GM19328 (cell line): ENCODE measurements around the gene SGMS1.
"Not testable (repeated sequence)": the region's sequence is repeated elsewhere in the genome, so short reads cannot be mapped to it uniquely, and the experiment has no call there.

ENCODE experiments used
- ATAC-seq: cut with Tn5 transposase; IDR thresholded peaks from one replicate; pipeline ENCODE4 v1.9.1; 2021; ENCODE audit warnings: mild to moderate bottlenecking, moderate library complexity; ENCODE audit not compliant: unreplicated experiment

The SGMS1 gene

DNA sequence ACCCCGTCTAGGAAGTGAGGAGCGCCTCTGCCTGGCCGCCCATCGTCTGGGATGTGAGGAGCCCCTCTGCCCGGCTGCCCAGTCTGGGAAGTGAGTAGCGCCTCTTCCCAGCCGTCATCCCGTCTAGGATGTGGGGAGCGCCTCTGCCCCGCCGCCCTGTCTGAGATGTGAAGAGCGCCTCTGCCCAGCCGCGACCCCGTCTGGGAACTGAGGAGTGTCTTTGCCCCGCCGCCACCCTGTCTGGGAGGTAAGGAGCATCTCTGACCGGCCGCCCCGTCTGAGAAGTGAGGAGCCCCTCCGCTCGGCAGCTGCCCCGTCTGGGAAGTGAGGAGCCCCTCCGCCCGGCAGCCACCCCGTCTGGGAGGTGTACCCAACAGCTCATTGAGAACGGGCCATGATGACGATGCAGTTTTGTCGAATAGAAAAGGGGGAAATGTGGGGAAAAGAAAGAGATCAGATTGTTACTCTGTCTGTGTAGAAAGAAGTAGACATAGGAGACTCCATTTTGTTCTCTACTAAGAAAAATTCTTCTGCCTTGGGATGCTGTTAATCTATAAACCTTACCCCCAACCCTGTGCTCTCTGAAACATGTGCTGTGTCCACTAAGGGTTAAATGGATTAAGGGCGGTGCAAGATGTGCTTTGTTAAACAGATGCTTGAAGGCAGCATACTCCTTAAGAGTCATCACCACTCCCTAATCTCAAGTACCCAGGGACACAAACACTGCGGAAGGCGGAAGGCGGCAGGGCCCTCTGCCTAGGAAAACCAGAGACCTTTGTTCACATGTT, 267.9 kb downstream of the SGMS1 start:
- not testable (repeated sequence) for ATAC-seq

DNA sequence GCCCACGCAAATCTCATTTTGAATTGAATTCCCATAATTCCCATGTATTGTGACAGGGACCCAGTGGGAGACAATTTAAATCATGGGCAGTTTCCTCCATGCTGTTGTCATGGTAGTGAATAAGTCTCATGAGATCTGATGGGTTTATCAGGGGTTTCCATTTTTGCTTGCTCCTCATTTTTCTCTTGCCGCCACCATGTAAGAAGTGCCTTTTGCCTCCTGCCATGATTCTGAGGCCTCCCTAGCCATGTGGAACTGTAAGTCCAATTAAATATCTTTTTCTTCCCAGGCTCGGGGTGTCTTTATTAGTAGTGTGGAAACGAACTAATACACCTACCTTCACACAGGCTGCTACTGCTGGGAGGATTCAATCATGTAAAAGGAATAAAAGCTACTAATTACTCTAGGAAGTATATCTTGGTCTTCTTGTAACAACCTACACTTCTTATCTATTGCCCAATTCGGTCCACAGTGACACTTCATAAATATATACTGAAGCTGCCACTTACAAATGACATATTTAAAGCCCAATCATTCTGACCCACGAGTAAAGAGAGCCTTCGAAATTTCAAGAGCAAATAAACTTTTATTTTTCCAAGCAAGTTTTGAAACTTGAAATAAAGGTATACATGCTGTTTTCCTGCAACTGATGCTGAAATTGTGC, 272.1 kb downstream of the SGMS1 start:
- ATAC-seq: no peak

- no peak for ATAC-seq
Measured at GRCh38 chr10:50350366-50350765, 273.4 kb downstream of the SGMS1 start.

DNA sequence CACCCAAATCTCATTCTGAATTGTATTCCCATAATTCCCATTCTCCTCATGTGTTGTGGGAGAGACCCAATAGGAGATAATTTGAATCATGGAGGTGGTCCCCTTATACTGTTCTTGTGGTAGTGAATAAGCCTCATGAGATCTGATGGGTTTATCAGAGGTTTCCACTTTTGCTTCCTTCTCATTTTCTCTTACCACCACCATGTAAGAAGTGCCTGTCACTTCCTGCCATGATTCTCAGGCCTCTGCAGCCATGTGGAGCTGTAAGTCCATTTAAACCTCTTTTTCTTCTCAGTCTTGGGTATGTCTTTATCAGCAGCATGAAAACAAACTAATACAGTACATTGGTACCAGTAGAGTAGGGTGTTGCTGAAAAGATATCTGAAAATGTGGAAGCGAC, 274.2 kb downstream of the SGMS1 start:
- no peak for ATAC-seq

GRCh38 chr10:50347394-50347802, 276.4 kb downstream of the SGMS1 start:
- ATAC-seq: peak; percentile 79

DNA sequence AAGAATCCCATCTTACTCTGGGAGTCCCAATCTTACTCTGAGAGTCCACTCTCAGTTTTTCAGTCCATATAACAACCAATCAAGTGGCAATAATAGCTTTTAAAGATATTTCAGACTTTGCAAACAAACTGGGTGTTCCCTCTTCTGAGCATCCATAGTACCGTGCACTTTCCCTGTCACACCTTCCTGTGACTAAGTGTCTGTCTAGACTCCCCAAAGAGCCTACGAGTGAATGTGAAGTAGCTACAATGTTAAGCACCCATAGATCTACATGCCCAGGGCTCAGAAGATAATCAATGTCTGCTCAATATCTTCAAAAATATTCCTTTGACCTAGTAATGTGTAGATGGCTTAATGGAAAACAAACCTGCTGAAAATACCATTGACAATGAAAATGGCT, 276.8 kb downstream of the SGMS1 start:
- ATAC-seq: no peak

DNA sequence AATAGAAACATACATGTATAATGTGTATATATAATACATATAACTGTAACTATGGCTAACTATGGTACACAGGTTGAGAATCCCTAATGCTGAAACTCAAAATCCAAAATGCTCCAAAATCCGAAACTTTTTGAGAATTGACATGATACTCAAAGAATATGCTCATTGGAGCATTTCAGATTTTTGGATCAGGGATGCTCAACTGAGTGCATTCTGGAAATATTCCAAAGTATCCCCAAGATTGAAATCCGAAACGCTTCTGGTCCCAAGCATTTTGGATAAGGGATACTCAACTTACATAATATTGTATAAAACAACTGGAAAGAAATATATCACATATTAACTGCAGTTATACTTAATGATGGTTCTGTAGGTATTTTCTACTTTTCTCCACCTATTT, 278.2 kb downstream of the SGMS1 start:
- no peak for ATAC-seq

DNA sequence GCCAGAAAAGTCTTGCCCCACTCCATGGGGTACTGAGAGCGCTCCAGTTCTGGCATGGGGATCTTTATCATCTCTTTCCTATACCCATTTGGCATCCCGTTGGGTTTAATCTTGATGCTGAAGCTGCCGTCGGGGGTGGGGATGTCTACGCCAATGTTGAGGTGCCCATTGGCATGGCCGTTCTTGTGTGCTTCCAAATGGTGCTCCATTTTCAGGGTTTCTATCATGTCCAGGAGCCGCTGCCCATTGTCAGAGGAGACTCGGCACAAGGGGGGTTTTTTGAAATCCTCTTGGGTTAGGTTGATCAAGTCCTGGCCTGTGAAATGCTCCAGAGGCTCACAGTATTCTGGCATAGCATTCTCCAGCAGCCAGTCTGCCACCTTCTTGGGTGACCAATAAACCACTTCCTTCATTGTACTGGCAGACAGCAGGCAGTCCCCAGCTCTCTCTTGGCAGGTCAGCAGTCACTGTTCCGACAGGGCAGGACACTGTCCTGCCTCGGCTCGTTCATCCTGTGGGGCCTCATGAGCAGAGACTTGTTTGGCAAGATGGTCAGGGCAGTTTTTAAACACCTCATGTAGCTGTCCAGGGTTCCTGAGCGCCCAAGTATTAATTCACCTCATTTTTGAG, 279.9 kb downstream of the SGMS1 start:
- no peak for ATAC-seq

- ATAC-seq: no peak
Measured at GRCh38 chr10:50341987-50342386, 281.8 kb downstream of the SGMS1 start.

DNA sequence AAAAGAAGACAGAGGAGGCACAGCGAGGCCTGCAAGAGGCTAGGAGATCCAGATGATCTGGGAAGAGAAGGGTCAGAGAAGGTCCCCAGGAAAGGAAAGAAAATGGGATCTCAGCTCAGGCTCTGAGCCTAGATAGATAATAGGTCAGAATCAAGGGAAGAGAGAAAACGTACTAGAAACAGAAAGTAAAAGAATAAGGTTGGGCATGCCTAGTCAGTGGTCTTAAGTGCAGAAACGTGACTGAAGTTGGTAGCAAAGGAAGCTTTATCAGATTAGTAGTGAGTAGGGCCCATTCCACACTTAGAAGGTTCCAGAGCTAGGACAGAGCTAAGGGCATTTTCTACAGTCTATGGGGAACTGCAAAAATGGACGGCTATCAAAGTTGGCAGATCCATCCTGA, 287.6 kb downstream of the SGMS1 start:
- ATAC-seq: no peak

DNA sequence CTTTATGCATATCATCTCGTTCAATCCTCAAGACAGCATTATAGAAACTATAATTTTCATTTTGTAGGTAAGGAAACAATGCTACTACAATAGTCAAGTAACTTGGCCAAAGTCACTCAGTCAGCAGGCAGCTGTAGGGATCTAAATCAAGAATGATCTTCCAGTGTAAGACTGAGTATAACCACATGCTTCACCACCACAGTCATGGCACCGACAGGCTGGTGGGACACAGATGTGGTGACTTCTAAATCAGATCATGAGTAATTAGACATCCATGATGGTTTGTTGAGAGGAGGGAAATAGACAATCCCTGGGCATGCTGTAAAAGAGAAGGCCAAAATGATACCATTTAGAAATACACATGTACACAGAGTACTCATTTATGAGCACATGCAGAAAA, 288.4 kb downstream of the SGMS1 start:
- ATAC-seq: no peak

- no peak for ATAC-seq
Measured at GRCh38 chr10:50334273-50334672, 289.5 kb downstream of the SGMS1 start.

DNA sequence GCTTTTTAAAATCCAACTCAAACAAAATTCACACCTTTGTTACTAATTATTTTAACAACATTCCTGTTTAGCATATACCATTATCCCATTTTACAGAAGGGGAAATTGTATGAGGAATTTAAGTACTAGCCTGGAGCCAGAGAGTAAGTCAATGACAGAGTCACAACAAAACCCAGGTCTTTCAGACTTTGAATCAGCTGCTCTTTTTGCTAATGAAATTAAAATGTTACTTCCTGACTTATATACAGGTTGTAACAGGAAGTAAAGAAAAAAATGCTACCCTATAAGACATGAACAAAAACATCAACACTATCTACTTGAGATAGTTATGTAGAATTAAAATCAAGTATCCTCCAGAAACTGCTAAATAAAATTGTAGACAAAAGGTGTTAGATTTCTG, 289.9 kb downstream of the SGMS1 start:
- no peak for ATAC-seq

DNA sequence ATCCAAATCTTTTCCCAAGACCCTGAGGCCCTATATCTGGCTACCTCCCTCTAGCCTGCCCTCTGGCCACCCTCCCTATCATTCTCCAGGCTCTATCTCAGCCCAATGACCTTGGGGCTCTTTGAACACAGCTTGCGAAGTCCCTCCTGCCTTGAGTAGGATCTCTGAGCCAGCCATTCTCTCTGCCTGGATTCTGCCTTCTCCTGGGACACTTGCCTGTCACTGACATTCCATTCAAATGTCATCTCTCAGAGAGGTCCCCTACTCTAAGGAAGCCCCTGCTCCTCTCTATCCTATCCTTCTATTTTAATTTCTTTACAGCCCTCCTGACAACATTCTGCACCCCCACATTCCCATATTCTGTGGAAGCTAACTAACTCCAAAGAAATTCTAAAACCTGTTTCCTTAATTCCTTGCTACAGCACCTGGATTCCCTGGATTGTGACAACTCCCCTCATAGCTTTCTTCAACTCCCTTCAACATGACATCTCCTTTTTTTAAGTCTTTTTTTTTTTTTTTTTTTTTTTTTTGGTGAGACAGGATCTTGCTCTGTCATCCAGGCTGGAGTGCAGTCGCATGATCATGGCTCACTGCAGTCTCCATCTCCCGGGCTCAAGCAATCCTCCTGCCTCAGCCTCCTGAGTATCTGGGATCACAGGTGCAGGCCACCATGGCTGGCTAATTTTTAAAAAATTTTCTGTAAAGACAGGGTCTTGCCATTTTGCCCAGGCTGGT, 291.5 kb downstream of the SGMS1 start:
- ATAC-seq: no peak

DNA sequence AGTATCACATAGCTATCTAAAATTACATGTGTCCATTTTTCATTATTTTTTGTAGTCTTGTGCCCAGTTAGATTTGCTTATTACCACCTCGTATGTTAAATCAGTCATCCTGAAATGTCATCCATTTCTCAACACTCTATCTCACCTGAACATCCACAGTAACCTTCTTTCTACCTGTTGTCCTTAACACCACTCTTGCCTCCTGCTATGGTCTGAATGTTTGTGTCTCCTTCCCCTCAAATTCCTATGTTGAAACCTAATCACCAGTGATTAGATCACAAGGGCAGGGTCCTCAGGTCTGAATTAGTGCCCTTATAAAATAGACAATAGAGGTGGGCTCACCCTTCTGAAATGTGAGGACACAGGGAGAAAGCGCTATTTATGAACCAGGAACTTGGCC, 292.3 kb downstream of the SGMS1 start:
- no peak for ATAC-seq

DNA sequence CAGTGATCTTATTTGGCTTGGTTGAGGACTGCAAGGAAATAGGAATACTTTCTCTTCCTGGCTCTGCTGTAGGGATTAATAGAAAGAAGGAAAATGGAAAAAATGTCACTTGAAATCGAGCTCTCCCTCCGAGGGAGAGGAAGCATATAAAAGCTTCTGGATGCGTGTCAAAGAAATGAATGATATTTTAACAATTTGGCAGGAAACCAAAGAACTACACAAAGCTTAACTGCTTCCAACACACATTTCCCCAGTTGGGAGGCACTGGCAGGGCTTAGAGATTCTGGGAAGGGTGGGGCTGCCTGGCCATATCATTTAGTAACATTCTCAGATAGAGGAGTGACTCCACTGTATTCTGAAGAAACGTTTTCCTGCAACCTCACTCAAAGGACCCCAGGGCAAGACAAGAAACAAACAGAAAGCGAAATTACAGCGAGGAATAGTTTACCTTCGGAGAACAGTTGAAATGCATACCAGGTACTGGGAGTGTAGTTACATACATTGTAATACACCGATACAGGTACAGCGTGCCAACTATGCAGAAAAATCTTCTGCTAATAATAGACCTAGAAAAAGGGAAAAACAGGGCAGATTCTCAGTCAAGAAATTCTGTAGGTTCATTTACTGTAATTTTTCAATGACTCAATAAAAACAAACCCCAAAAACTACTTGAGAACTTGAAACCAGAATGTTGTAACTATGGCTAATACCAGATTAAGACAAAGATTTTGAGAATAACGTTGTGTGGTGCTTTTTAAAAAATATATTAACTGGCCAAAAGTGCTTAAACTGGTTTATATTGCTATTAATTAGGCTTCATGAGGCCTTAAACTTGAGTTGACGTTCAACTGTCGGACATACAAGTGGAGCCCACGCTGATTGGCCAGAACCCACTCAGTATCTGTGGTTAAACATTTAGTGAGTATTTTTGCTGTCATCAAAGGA, 296.7 kb downstream of the SGMS1 start:
- ATAC-seq: no peak

DNA sequence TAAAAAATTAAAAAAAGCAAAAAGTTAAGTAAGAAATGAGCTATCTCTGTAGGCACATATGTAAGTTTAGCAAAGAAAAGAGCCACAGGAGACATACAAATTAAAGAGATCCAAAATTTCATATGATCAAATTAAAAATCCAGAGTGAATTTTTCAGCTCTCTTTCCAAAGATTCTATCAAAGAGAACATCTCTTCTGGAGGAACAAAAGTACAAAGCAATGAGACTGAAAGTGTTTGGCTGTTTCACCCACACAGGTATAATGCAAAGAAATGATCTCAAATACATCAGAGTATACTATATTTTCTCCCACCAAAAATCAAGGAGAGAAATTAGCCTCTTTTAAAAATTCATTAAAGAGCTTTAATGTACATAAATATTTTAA, 297.6 kb downstream of the SGMS1 start:
- ATAC-seq: no peak

GRCh38 chr10:50325449-50326171, 298.1 kb downstream of the SGMS1 start:
- ATAC-seq: peak; percentile 78

DNA sequence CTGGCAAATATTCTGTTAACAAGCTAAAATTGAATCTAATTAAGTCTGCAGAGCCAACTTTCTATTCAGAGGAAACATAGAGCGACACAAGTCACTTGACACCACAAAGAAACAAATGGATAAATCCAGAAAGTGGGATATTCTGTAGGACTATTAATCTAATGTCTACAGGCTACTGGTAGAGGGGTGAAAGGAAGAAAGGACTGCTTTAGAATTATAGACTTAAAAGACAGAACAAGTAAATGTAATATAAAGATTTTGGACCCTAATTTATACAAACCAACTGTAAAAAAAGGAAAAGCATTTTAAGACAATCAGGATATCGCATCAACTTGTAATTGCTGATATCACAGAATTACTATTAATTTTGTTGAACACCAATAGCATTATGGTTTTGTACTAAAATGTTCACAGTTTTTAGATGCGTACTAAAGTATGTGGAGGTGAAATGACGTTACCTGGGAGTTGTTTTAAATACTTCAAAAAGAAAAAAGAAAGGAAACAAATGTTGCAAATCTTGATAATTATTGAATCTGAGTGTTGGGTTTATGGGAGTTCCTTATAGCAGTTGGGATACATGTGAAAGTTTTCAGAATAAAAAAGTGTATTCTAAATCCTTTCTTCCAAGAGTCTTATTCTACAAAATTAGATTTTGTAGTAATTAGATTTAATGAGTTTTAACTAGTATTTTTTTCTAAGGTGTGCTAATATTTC, 298.9 kb downstream of the SGMS1 start:
- ATAC-seq: no peak
